GM13976 (cell line): ENCODE data around the gene CLDN16.

ENCODE experiments used
- DNase-seq: peaks from one replicate; pipeline ENCODE4 v3.0.0; 2012; ENCODE audit warnings: low spot score
- CTCF ChIP-seq: IDR thresholded peaks from 2 replicates; pipeline ENCODE4 v1.5.1; 2012; ENCODE audit warnings: borderline replicate concordance, mild to moderate bottlenecking; ENCODE audit not compliant: insufficient read depth; ENCODE audit errors: extremely low read depth, missing control alignments, control extremely low read depth
- in situ Hi-C: fragments of 300-500 bp; cut with MboI; formaldehyde crosslinking; loops from one replicate; pipeline ENCODE4 v1.12.0; 2022; ENCODE audit warnings: low sequenced_read_pairs, mixed read lengths, inconsistent platforms; ENCODE audit not compliant: unreplicated experiment

The CLDN16 gene

DNA sequence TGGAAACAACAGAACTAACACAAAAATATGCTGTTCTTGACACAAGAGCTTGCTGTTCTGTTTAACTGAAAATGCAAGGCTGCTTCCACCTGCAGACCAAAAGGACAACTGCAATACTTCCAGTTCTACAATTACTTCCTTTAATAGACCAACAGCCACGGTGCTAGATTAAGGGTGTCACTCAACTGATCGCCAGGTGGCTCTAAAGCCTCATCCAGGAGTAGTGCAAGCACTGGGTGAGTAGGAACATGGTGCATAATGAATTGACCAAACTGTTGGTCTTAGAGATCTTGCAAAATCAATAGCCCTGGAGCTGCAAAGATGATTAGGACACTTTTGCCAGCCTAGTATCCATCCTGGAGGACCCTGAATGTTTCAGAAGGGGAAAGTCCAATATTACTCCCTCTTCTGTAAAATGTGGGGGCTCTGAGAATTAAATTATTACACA, 3.6 kb upstream of the CLDN16 start:
- peak; percentile 39 for DNase-seq
- in situ Hi-C loops: no loop called here
- peak; percentile 57 for TF ChIP-seq CTCF

GRCh38 chr3:190385731-190386688, 2.0 kb upstream of the CLDN16 start:
- DNase-seq: no peak
- TF ChIP-seq CTCF: no peak
- in situ Hi-C loops: no loop called here

DNA sequence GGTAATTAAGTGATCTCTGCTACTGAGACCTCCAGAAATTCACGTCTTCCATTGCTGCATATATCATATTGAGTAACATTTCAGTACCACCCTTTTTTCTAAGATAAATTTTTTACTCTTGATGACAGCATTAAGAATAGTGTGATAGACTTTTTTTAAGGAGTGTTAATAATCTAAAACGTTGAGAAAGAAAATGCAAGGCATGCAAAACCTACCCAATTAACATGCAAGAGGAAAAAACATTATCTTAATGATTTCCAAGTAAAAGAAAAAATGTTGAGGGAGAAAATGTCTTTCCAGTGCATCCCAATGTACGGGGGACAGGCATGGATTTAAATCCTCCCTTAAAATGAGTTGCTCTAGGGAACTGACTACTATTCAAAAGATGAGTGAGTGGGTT, 740 bp downstream of the CLDN16 start:
- DNase-seq: no peak
- no peak for TF ChIP-seq CTCF
- in situ Hi-C loops: no loop called here

DNA sequence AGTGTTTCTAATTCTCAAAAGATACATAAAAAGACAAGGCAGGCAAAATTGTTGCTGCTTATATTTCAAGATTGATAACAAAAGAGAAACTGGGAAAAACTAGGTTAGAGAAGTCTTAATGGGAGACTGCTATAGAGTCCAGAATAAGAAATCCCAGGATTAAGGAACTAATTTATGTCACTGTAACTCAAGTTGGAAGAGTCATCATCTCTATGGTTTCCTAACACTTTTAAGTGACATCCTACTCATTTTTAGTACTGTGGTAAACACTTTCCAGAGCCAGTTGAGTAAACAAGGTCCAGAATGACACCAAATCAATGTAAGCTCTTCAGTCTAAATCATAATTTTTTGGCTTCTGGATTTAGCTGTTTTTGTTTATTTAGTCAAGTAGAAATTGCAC, 8.0 kb downstream of the CLDN16 start:
- no peak for TF ChIP-seq CTCF
- no peak for DNase-seq
- in situ Hi-C loops: no loop called here

GRCh38 chr3:190397889-190398288, 9.9 kb downstream of the CLDN16 start:
- no peak for TF ChIP-seq CTCF
- in situ Hi-C loops: no loop called here
- no peak for DNase-seq

DNA sequence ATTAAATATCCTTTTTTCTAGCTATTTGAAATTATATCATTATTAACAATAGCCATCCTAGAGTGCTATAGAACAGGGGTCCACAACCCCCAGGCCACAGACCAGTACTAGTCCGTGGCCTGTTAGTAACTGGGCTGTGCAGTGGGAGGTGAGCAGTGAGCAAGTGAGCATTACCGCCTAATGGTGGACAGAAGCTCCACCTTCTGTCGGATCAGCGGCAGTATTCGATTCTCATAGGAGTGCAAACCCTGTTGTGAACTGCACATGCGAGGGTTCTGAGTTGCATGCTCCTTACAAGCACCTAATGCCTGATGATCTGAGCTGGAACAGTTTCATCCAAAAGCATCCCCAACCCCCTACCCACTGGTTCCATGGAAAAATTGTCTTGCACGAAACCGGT, 11.7 kb downstream of the CLDN16 start:
- no peak for TF ChIP-seq CTCF
- in situ Hi-C loops: no loop called here
- DNase-seq: no peak
